GM12891 (cell line): ENCODE data around the gene SAP30BP.

Experiments
- POLR2A ChIP-seq: IDR thresholded peaks from 2 replicates; pipeline ENCODE4 v1.6.1; 2011; ENCODE audit warnings: low read depth, low read length, control low read depth
- POLR2AphosphoS5 ChIP-seq: IDR thresholded peaks from 2 replicates; pipeline ENCODE4 v1.6.1; 2011; ENCODE audit warnings: low read depth, low read length, control low read depth
- POU2F2 ChIP-seq: IDR thresholded peaks from 2 replicates; pipeline ENCODE4 v1.6.1; 2011; ENCODE audit warnings: low read depth, mild to moderate bottlenecking, control low read depth, low read length, moderate library complexity
- SPI1 ChIP-seq: IDR thresholded peaks from 2 replicates; pipeline ENCODE4 v1.6.1; 2011; ENCODE audit warnings: low read depth, low read length, control low read depth
- TAF1 ChIP-seq: IDR thresholded peaks from 2 replicates; pipeline ENCODE4 v1.6.1; 2011; ENCODE audit warnings: low read depth, low read length, control low read depth

DNA sequence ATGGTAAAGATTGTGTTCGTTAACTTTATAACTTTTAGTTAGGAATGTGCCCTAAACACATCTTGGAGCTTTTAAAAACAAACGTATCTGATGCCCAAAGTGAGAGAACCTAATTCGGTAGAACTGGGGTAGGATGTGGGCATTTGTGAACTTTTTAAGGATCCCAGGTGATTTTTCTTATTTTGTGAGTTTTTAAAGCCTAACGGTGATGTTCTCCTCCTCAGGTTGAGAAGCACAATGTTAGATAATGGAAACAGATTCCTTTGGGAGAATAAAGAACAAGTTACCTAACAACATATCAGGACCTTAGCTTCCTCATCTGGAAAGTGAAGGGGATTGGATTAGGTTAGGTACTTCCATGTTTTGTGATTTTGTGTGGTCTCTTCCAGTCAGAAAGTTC lies 687 bp downstream of the SAP30BP start:
- TF ChIP-seq POLR2AphosphoS5 (no peak), POLR2A (no peak), TAF1 (no peak), POU2F2 (no peak), SPI1 (no peak)
